RWPE1 (cell line): ENCODE results near the gene LYSMD4.
A peak's percentile ranks its signal among the peaks of the same experiment; 100 is the strongest.

Experiments used
- CTCF ChIA-PET: fragments of 350-600 bp; sonication (Branson Sonifier 250); formaldehyde crosslinking; extraction: SDS; loops from one replicate; lab custom pipeline; 2021; lab: Yijun Ruan, JAX
- POLR2A ChIA-PET: fragments of 400-600 bp; formaldehyde crosslinking; extraction: SDS; loops from one replicate; lab custom pipeline; 2020; ENCODE audit warnings: antibody characterized with exemption; ENCODE audit not compliant: low non-redundant PET; lab: Yijun Ruan, JAX
- DNase-seq: peaks from one replicate; pipeline ENCODE4 v3.0.0; 2012; ENCODE audit warnings: low spot score
- H3K27ac ChIP-seq: fragments of 450-650 bp; 2 replicates; pipeline ENCODE4 v1.5.1; 2017
- TF ChIP-seq, protein P1 (sequence below): fragments of 450-650 bp; conservative IDR thresholded peaks from 2 replicates; pipeline ENCODE4 v1.5.1; 2017; ENCODE audit warnings: low read depth, mild to moderate bottlenecking

LYSMD4 gene

DNA sequence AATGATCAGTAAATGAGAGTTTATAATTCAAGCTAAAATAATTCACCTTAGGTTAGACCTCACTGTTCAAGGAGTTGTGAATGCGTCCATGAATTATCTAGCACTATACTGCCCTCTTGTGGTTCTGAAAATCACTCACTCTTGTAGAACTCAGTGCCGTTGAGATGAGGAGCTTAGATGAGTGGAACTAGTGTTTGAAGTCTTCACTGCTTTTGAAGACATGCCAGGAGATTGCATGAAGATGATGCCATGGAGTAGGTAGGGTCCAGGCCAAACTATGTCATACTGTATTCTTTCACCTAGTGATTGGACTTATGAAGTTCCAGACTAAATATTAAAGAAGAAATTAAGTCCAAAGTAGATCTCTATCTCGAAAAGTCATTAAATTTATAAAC is 28.8 kb downstream of the LYSMD4 start:
- no peak overlapping the region for H3K27ac ChIP-seq
- CTCF ChIA-PET, result interaction anchor here (0.5 to 1.9 kb wide), 37 partner anchors 9 to 1581 kb away, joined by 3 to 28 read pairs (median 3); partner anchors contain the start of gene LYSMD4
- DNase-seq, result peak; percentile 65
- TF ChIP-seq, protein P1, sequence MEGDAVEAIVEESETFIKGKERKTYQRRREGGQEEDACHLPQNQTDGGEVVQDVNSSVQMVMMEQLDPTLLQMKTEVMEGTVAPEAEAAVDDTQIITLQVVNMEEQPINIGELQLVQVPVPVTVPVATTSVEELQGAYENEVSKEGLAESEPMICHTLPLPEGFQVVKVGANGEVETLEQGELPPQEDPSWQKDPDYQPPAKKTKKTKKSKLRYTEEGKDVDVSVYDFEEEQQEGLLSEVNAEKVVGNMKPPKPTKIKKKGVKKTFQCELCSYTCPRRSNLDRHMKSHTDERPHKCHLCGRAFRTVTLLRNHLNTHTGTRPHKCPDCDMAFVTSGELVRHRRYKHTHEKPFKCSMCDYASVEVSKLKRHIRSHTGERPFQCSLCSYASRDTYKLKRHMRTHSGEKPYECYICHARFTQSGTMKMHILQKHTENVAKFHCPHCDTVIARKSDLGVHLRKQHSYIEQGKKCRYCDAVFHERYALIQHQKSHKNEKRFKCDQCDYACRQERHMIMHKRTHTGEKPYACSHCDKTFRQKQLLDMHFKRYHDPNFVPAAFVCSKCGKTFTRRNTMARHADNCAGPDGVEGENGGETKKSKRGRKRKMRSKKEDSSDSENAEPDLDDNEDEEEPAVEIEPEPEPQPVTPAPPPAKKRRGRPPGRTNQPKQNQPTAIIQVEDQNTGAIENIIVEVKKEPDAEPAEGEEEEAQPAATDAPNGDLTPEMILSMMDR, result peak; percentile 72
- POLR2A ChIA-PET, result no interaction called here

DNA sequence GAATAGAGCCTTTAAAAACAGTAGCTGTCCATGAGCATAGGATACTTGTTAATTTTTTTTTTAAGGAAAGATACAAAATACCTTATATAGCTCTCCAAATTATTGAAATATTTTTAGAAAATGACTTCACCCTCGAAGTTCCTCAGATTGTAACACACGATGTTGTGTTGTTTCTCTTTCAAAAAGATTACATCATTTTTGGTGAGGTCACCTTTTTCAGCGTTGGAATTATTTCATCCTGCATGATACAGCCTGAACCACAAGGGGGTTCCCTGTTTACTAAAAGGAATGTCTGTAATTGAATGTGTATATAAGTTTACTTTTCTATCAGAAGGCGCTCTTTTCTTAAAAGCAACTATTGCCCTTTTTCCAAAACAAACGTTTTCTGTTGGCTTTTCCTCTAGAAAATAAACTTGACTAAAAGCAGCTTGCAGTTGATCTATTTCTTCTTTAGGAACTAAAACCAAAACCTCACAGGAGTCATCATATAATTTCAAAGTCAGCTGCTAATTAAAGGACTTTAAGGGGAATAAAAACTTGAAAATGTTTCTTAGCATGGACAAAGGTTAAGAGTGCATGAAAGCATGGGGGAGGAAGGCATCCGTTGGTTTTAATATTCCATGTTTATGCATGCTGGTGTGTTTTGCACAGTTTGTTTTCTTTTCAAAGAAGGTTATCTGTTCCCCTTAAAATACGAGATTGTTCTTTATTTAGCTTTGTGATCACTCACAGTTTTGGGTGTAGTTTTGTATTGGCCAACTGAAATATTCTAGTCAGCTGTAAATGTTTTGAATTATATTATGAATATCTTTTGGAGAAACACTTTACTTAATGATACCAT is 29.4 kb downstream of the LYSMD4 start:
- DNase-seq, result peak; percentile 81
- H3K27ac ChIP-seq, result no peak overlapping the region
- TF ChIP-seq, protein P1, result peak; percentile 65
- ChIA-PET POLR2A (no interaction called here), CTCF (interaction anchor here (0.7 to 1.9 kb wide), 31 partner anchors 9 to 1582 kb away, joined by 3 to 28 read pairs (median 4); partner anchors contain the start of gene LYSMD4)

DNA sequence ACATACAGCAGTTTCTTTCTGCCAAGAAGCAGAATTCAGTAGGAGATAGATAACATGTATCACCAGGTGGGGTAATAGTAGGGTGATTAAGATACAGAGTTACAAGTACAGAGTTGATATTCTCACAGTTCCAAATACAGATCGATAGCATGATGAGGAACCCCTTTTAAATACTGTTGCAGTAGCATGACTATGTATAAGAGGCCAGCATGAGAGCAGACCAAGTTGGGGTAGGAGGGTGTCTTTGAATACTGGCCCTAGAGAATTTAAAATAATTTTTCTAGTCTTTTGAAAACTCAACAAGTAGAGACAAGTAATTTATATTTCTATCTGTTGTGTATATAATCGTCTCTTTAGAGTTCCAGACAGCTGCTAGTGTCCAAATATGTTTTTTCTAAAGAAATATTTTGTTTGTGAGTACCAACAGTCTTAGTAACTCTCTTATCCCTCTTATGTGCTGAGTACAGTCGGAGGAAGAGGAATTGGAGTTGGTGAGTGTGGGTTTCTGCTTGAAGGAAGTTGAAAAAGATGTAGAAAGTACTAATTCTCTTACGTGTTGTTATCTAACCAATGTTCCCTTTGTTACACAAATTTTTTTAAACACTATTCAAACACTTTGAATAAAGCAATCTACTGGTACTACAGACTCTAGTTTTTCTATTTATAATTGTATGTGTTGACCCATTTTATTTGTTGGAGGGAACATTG is 30.2 kb downstream of the LYSMD4 start:
- TF ChIP-seq, protein P1, result no peak
- no peak overlapping the region for H3K27ac ChIP-seq
- no peak for DNase-seq
- ChIA-PET POLR2A (no interaction called here), CTCF (interaction anchor here (0.7 to 1.9 kb wide), 8 partner anchors 14 to 407 kb away, joined by 3 to 28 read pairs (median 6); partner anchors contain the start of gene LYSMD4)

DNA sequence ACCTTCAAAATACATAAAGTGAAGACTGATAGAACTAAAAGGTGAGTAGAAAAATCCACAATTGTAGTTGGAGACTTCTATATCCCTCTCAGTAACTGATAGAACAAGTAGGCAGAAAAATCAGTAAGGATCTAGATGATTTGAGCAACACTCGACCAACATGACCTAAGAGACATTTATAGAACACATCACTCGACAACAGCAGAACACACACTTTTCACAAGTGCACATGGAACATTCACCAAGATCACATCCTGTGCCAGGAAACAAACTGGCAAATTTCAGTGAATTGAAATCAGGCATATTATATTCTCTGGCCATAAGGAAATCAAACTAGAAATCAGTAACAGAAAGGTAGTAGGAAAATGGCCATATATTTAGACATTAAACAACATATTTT is 37.1 kb downstream of the LYSMD4 start:
- CTCF ChIA-PET, result interaction anchor here (0.5 kb wide), 1 partner anchor 213 kb away, joined by 4 read pairs; no protein-coding TSS in a partner anchor
- no peak for DNase-seq
- POLR2A ChIA-PET, result no interaction called here
- H3K27ac ChIP-seq, result no peak overlapping the region
- TF ChIP-seq, protein P1, result no peak

DNA sequence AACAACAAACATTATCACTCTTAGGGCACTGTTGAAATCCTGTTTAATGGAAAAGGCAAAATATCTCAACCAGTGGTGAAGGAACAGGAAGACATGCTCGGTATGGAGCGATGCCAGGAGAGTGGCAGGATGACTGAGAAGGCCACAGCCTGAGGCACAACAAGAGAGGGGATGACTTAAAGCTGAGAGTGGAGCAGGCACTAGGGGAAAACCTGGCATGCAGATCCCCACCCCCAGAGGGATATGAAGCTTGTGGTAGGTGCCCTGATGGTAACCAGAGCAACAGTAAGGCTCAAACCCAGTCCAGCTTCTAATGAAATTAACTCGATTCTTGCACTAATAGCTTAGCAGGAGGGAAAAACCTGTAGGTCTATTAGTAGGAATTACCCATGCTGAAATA is 40.4 kb downstream of the LYSMD4 start:
- H3K27ac ChIP-seq, result no peak overlapping the region
- TF ChIP-seq, protein P1, result no peak
- no peak for DNase-seq
- POLR2A ChIA-PET, result no interaction called here
- CTCF ChIA-PET, result interaction anchor here (0.7 kb wide), 1 partner anchor 12 kb away, joined by 3 read pairs; no protein-coding TSS in a partner anchor

DNA sequence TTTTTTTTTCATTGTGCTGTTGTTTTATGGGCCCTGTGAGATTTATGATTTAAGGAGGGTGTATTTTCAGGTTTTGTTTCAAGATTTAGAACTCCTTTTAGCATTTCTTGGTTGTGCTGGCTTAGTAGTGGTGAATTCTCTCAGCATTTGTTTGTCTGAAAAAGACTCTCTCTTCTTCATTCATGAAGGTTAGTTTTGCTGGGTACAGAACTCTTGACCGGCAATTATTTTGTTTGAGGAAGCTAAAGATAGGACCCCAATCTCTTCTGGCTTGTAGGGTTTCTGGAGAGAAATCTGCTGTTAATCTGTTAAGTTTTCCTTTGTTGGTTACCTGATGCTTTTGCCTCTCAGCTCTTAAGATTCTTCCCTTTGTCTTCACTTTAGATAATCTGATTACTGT is 46.9 kb downstream of the LYSMD4 start:
- no peak overlapping the region for H3K27ac ChIP-seq
- DNase-seq, result no peak
- ChIA-PET CTCF (interaction anchor here (0.6 kb wide), 1 partner anchor 90 kb away, joined by 3 read pairs; no protein-coding TSS in a partner anchor), POLR2A (no interaction called here)
- TF ChIP-seq, protein P1, result no peak
